PC-9 (cell line): ENCODE measurements around the gene TLR6. TPM values are rescaled to one million over a fixed set of nuclear protein-coding genes. Genes with fewer than 3 reads are reported as not detected.

Experiments
- BruUV-seq: library from RNA; stranded (reverse); fragments of 400-500 nt; replicated peaks from 2 replicates; lab custom pipeline; 2021; lab: Mats Ljungman, UMichigan
- CTCF ChIA-PET: fragments of 300-600 bp; sonication (Branson Sonifier 250); formaldehyde crosslinking; loops from one replicate; lab custom pipeline; 2022; ENCODE audit warnings: antibody characterized with exemption; lab: Charles Lee
- POLR2A ChIA-PET: fragments of 300-600 bp; sonication (Branson Sonifier 250); formaldehyde crosslinking; loops from one replicate; lab custom pipeline; 2022; ENCODE audit warnings: antibody characterized with exemption; ENCODE audit not compliant: unreplicated experiment; lab: Charles Lee
- DNase-seq, 2 experiments: peaks; one replicate each; pipeline versions ENCODE4 v3.0.0 to v3.0.0-alpha.2; 2015 to 2022; ENCODE audit warnings: mixed read lengths in 1 of 2
- H2AFZ ChIP-seq: fragments of 200-600 bp; sonication (generic); 2 replicates; pipeline ENCODE4 v1.8.1; 2017; ENCODE audit warnings: antibody characterized with exemption
- H3F3A ChIP-seq: fragments of 200-600 bp; sonication (generic); 2 replicates; pipeline ENCODE4 v1.8.1; 2017; ENCODE audit warnings: antibody characterized with exemption, mild to moderate bottlenecking, low read depth; ENCODE audit not compliant: insufficient read depth
- H3K27ac ChIP-seq: fragments of 200-600 bp; sonication (generic); 2 replicates; pipeline ENCODE4 v1.6.1; 2016; ENCODE audit warnings: mixed run types
- H3K27me3 ChIP-seq: fragments of 200-600 bp; sonication (generic); 2 replicates; pipeline ENCODE4 v1.6.1; 2016; ENCODE audit warnings: low read depth, mixed run types; ENCODE audit not compliant: insufficient read depth
- H3K36me3 ChIP-seq: fragments of 200-600 bp; sonication (generic); 2 replicates; pipeline ENCODE4 v1.6.1; 2016; ENCODE audit warnings: low read depth, mixed run types
- H3K4me1 ChIP-seq: fragments of 200-600 bp; sonication (generic); replicated peaks from 2 replicates; pipeline ENCODE4 v1.6.1; 2016; ENCODE audit warnings: mixed run types; ENCODE audit not compliant: insufficient read depth
- H3K4me2 ChIP-seq: fragments of 200-600 bp; sonication (generic); 2 replicates; pipeline ENCODE4 v1.6.1; 2017; ENCODE audit warnings: mixed run types
- H3K4me3 ChIP-seq: fragments of 200-600 bp; sonication (generic); 2 replicates; pipeline ENCODE4 v1.6.1; 2016; ENCODE audit warnings: mixed run types
- H3K79me2 ChIP-seq: fragments of 200-600 bp; sonication (generic); 2 replicates; pipeline ENCODE4 v1.6.1; 2017; ENCODE audit warnings: low read depth, mixed run types
- H3K9me2 ChIP-seq: fragments of 200-600 bp; sonication (generic); 2 replicates; pipeline ENCODE4 v1.8.1; 2017; ENCODE audit warnings: mild to moderate bottlenecking; ENCODE audit not compliant: insufficient read depth
- H3K9me3 ChIP-seq: fragments of 200-600 bp; sonication (generic); 2 replicates; pipeline ENCODE4 v1.8.1; 2016; ENCODE audit warnings: low read depth; ENCODE audit not compliant: insufficient read depth
- H4K20me1 ChIP-seq: fragments of 200-600 bp; sonication (generic); 2 replicates; pipeline ENCODE4 v1.8.1; 2017; ENCODE audit not compliant: insufficient read depth
- EZH2 ChIP-seq: fragments of 200-600 bp; sonication (generic); IDR thresholded peaks from 2 replicates; pipeline ENCODE4 v1.8.0; 2017; ENCODE audit warnings: antibody characterized with exemption, low read depth
- intact Hi-C: fragments of 100-400 bp; cut with micrococcal nuclease; formaldehyde crosslinking; loops from one replicate; pipeline ENCODE4 v1.10.0; 2022; ENCODE audit not compliant: unreplicated experiment
- total RNA-seq: library from RNA; stranded (reverse); gene quantifications from 2 replicates; pipeline ENCODE4 v1.2.3, GENCODE V29; 2021
- TF ChIP-seq, protein P1 (sequence below): fragments of 200-600 bp; sonication (generic); conservative IDR thresholded peaks from 2 replicates; pipeline ENCODE4 v1.6.1; 2017; ENCODE audit warnings: mixed run types, antibody characterized with exemption, mild to moderate bottlenecking, moderate library complexity

Gene TLR6
- total RNA-seq, 1 experiment from 2014 or later: 9.3 TPM

DNA sequence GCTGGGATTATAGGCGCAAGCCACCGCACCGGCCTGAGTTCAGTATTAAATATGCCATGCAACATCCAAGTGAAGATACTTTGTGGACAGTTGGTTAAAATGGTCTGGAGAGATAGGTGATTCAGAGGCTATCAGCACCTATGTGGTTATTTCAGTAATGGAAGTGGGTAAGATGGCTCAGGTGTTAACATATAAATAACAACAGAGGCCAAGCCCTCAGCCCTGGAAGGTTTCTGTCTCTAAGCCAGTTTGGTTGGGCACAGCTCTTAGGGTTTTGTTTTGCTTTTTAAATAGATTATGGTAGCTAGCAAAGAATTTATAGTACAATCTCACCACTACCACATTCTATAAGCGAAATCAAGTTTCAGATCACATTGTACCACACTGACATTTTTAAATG, 27.6 kb upstream of the TLR6 start:
- Histone ChIP-seq H3K4me1 (peaks cover 10% of the 10 kb centered on the region), H3K9me3 (no peaks in the 10 kb centered on the region), H3K27me3 (no peaks in the 10 kb centered on the region), H3K27ac (no peak overlapping the region), H3K36me3 (no peaks in the 10 kb centered on the region), H2AFZ (no peak overlapping the region), H3F3A (peaks cover 3% of the 10 kb centered on the region; the same call in 1 of the 2 replicates), H3K9me2 (no peaks in the 10 kb centered on the region), H3K4me3 (no peak overlapping the region), H3K4me2 (no peak overlapping the region), H4K20me1 (no peaks in the 10 kb centered on the region), H3K79me2 (no peaks in the 10 kb centered on the region)
- ChIA-PET CTCF (no interaction called here), POLR2A (no interaction called here)
- DNase-seq: no peak
- no TSS peak for BruUV-seq
- intact Hi-C loops: no loop called here
- TF ChIP-seq, protein P1, sequence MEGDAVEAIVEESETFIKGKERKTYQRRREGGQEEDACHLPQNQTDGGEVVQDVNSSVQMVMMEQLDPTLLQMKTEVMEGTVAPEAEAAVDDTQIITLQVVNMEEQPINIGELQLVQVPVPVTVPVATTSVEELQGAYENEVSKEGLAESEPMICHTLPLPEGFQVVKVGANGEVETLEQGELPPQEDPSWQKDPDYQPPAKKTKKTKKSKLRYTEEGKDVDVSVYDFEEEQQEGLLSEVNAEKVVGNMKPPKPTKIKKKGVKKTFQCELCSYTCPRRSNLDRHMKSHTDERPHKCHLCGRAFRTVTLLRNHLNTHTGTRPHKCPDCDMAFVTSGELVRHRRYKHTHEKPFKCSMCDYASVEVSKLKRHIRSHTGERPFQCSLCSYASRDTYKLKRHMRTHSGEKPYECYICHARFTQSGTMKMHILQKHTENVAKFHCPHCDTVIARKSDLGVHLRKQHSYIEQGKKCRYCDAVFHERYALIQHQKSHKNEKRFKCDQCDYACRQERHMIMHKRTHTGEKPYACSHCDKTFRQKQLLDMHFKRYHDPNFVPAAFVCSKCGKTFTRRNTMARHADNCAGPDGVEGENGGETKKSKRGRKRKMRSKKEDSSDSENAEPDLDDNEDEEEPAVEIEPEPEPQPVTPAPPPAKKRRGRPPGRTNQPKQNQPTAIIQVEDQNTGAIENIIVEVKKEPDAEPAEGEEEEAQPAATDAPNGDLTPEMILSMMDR: no peak

DNA sequence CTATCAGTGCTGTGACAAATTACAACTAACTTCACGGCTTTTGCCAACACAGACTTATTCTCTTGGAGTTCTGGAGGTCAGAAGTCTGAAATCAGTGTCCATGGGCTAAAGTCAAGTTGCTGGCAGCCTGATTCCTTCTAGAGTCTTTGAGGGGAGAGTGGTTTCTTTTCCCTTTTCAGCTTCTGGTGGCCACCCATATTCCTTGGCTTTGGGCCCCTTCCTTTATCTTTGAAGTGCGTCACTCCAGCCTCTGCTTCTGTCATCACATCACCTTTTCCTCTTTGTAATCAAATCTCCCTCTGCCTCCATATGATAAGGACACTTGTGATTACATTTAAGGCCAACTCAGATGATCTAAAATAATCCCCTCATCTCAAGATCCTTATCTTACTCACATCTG, 20.0 kb upstream of the TLR6 start:
- no peak overlapping the region for H3K27ac ChIP-seq
- no peaks in the 10 kb centered on the region for H4K20me1 ChIP-seq
- no peak overlapping the region for H2AFZ ChIP-seq
- H3K27me3 ChIP-seq: no peaks in the 10 kb centered on the region
- no peaks in the 10 kb centered on the region for H3F3A ChIP-seq
- ChIA-PET POLR2A (no interaction called here), CTCF (interaction anchor here (0.5 kb wide), 1 partner anchor 139 kb away, joined by 8 read pairs; no protein-coding TSS in a partner anchor)
- 0 out of 2 replicates have a peak, but pooled peaks cover 9% of the 10 kb centered on the region for H3K4me1 ChIP-seq
- H3K4me2 ChIP-seq: no peak overlapping the region
- TF ChIP-seq, protein P1: no peak
- TF ChIP-seq EZH2: no peak
- H3K4me3 ChIP-seq: no peak overlapping the region
- H3K9me2 ChIP-seq: no peaks in the 10 kb centered on the region
- DNase-seq: no peak
- no TSS peak for BruUV-seq
- peaks cover 14% of the 10 kb centered on the region; the same call in 1 of the 2 replicates for H3K36me3 ChIP-seq
- intact Hi-C loops: loop anchor here (10.0 kb wide), 1 partner anchor 578 kb away; the partner anchor contains the start of genes LIAS and RPL9
- no peaks in the 10 kb centered on the region for H3K79me2 ChIP-seq
- no peaks in the 10 kb centered on the region for H3K9me3 ChIP-seq

DNA sequence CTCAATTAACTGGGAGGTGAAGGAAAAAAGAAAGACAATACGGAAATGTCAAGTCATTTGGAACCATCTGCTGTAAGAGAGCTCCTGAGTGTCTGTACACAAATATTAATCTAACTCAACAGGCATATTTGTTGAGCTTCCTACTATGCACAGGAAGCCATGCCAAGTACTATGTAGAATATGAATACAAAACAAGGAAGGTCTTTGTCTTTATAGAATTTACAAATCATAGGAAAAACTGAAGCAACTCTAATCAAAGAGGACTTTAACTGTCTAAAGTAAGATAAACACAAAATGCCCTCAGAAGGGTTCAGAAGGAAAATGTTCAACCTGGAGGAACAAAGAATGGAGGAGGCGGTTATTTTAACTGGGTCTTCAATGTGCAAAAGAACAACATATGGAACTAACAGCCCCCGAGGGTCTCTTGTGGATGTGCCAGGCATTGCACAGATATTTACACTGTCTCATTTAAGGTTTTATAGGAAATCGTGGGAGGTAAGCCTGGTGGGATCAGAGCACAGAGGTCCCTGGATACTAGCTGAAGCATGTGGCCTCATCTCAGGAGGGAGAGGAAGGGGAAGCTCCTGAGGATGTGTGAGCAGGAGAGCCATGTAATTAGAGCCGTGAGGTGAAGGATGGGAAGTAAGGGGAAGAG, 16.8 kb upstream of the TLR6 start:
- Histone ChIP-seq H2AFZ (no peak overlapping the region), H3K79me2 (0 out of 2 replicates have a peak, but pooled peaks cover 5% of the 10 kb centered on the region), H3K9me3 (no peaks in the 10 kb centered on the region), H3K4me3 (no peak overlapping the region), H3K36me3 (0 out of 2 replicates have a peak, but pooled peaks cover 11% of the 10 kb centered on the region), H3K27ac (no peak overlapping the region), H3K4me1 (peaks cover 16% of the 10 kb centered on the region), H3K4me2 (0 out of 2 replicates have a peak overlapping the region, but pooled peaks have one; percentile 10), H3F3A (peaks cover 6% of the 10 kb centered on the region; the same call in 1 of the 2 replicates), H4K20me1 (no peaks in the 10 kb centered on the region), H3K9me2 (no peaks in the 10 kb centered on the region), H3K27me3 (no peaks in the 10 kb centered on the region)
- TF ChIP-seq EZH2: no peak
- TF ChIP-seq, protein P1: no peak
- POLR2A ChIA-PET: no interaction called here
- CTCF ChIA-PET: interaction anchor here (0.6 to 1.0 kb wide), 2 partner anchors 20 to 713 kb away, joined by 3 to 9 read pairs; no protein-coding TSS in a partner anchor
- no TSS peak for BruUV-seq
- intact Hi-C loops: loop anchor here (10.0 kb wide), 1 partner anchor 581 kb away; the partner anchor contains the start of genes LIAS and RPL9
- no peak for DNase-seq
